ENCODE measurements around the gene DCP1B.

- TF ChIP-seq CTCF (IDR thresholded peaks at IDR 0.05 in 8 of 11, conservative IDR thresholded peaks at IDR 0.05 in 3 of 11): no peak
- TF ChIP-seq POLR2A (IDR thresholded peaks at IDR 0.05): no peak
These were observed 26.0 kb downstream of the DCP1B start for GRCh38 chr12:1978078-1978862.
